ENCODE data around the gene TBC1D30.

Gene TBC1D30

DNA sequence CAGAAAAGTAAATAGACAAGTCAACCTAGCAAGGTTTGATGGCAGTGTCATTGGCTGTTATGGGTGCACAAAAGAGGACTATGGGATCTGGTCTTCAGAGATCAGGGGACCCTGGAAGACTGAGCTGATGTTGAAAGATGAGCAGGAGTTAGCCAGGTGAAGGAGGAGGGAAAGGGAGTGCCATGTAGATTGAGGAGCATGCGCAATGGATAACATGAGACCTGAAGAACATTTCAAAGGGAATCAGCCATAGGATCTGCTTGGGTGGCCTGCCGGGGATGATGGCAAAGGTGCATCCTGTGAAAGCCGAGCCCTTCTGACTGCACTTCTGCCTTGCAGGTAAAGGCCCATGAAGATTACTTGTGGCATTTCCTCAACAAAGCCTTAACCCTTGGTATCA lies 90.8 kb downstream of the TBC1D30 start:
- no peak for DNase-seq

DNA sequence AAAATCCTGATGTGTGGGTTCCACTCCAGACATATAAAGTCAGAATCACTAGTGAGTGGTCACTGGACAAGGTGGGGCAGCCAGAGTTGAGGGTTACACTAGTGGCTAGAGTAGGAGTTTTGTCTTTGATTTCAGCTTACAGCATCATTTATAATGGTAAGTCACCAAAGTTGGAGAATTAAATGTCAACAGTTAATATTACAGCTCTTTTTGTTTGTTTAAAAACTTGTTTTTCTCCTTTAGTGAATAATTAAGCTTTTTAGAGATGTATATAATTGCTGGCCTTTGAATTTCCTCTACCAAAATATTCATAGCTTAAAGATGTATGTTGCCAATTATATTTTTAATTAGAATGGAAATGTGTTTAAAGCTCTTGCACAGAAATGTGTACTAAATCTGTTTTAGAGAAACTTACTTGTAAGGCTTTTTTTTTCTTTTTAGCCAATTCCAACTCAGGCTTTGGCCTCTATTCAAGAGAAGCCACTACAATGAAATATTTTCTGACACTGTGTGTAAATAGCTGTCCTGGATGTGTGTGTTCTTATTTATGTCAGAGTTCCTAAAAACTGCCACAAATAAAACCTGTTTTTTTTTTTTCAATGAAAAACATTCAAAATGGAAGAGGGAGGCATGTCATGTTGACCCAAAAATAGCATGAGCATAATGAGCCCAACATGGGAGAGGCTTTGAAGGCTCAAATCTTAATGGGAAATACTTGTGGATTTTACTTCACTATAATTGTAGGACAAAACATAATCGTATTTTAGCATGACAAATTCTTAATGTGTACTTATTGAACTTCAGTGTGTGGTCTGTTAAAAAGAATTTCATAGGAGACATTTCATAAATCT lies 92.2 kb downstream of the TBC1D30 start:
- DNase-seq, result no peak

DNA sequence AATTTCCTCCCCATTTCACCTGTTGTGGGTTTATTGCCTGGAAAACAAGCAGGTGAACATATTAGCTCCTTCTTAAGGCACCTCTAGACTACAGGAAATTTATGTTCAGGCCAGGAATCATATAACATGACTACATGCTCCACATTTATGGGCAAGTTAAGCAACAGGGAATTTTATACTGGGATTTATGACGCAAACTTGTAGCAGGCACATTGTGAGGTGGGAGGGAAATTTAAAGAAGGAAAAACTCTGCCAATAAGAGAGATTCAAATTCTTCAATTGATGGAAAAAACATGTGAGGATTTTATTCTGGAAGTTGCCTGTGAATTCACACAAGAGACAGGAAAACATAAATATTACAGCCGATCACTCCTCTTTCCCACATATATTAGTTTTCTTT lies 93.9 kb downstream of the TBC1D30 start:
- DNase-seq, result no peak

DNA sequence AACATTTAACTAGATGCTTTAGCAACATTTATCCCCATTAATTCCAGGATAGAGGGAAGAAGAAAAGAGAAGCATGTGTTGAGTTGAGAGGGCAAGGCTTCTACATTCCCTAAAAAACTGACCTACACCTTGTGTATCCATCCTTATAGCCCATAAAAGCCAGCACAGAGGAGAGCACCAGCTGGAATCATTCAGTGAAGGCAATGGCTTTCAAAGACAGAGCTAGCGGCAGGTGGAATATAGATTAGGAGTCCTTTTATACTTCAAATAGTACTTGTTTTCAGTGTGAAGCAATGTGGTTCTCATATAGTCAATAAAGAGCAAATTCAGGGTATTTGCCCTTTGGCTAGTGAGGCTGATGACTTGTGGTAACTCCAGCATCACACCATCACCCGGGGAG lies 94.4 kb downstream of the TBC1D30 start:
- no peak for DNase-seq

DNA sequence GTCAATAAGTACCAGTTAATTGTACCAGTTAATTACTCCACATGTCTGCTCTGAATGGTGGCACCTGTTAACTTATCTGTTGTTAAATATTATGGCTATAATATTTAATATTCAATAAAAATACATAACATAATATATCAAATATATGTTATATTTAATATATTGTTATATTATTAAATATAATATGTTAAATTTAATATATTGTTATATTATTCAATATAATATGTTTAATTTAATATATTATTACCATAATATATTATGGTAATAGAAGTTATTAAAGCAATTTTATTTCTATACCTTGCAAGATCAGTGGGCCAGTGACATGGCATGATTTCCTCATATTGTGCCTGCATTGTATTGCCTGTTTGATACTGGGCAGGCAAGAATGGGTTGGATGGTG lies 98.4 kb downstream of the TBC1D30 start:
- DNase-seq, result no peak

DNA sequence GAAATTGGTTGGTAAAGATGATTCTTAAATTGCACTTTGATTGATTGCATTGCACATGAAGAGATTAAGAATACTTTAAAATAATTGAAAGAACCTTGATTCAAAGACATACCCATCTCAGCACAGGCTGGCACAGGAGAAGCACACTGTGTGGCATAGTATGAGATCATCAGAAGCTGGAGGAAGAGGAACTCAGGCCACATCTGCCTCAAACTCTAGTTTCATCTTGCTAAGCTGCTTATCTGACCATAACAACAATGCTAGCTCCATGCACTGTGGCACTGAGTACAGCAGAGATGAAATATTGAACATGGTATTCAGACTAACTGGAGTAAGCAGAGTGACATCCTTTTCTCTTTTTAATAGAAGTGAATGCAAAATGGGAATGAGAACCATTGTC lies 99.1 kb downstream of the TBC1D30 start:
- DNase-seq, result no peak
